Measurements from ENCODE around the gene CFL1.

CFL1 gene

GRCh38 chr11:65870706-65871681 is 13.0 kb upstream of the CFL1 start:
- DNase-seq (ENCODE audit: low read depth in 2 of 3, low spot score in 2 of 3) = no peak

- DNase-seq (ENCODE audit: low read depth in 2 of 3, low spot score in 2 of 3) = no peak
Measured at GRCh38 chr11:65870307-65870658, 12.3 kb upstream of the CFL1 start.

GRCh38 chr11:65869643-65870306 is 11.8 kb upstream of the CFL1 start:
- no peak for DNase-seq (ENCODE audit: low read depth in 2 of 3, low spot score in 2 of 3)

GRCh38 chr11:65868907-65869306 is 10.9 kb upstream of the CFL1 start:
- DNase-seq (ENCODE audit: low read depth in 2 of 3, low spot score in 2 of 3) = no peak

GRCh38 chr11:65868076-65868667 is 10.2 kb upstream of the CFL1 start:
- DNase-seq (ENCODE audit: low read depth in 2 of 3, low spot score in 2 of 3) = no peak

- no peak for DNase-seq (ENCODE audit: low read depth in 2 of 3, low spot score in 2 of 3)
Measured at GRCh38 chr11:65867284-65868071, 9.5 kb upstream of the CFL1 start.

- DNase-seq (ENCODE audit: low read depth in 2 of 3, low spot score in 2 of 3) = no peak
Measured at GRCh38 chr11:65866509-65867283, 8.7 kb upstream of the CFL1 start.

- DNase-seq (ENCODE audit: low read depth in 2 of 3, low spot score in 2 of 3) = no peak
Measured at GRCh38 chr11:65865550-65866172, 7.7 kb upstream of the CFL1 start.

- no peak for DNase-seq (ENCODE audit: low read depth in 2 of 3, low spot score in 2 of 3)
Measured at GRCh38 chr11:65864706-65865471, 6.9 kb upstream of the CFL1 start.

- no peak for DNase-seq (ENCODE audit: low read depth in 2 of 3, low spot score in 2 of 3)
Measured at GRCh38 chr11:65863889-65864705, 6.1 kb upstream of the CFL1 start.

GRCh38 chr11:65862941-65863888 is 5.2 kb upstream of the CFL1 start:
- no peak for DNase-seq (ENCODE audit: low read depth in 2 of 3, low spot score in 2 of 3)

- DNase-seq (ENCODE audit: low read depth in 2 of 3, low spot score in 2 of 3) = no peak
Measured at GRCh38 chr11:65862191-65862735, 4.3 kb upstream of the CFL1 start.

GRCh38 chr11:65861533-65862183 is 3.7 kb upstream of the CFL1 start:
- DNase-seq (ENCODE audit: low read depth in 2 of 3, low spot score in 2 of 3) = no peak

GRCh38 chr11:65861165-65861505 is 3.2 kb upstream of the CFL1 start:
- DNase-seq (ENCODE audit: low read depth in 2 of 3, low spot score in 2 of 3) = no peak

- DNase-seq (ENCODE audit: low read depth in 2 of 3, low spot score in 2 of 3) = peak; percentile 90 to 97 (median 93)
Measured at GRCh38 chr11:65860278-65861164, 2.5 kb upstream of the CFL1 start, which contains the start of gene MUS81. TSS of gene MUS81 (plus strand) at chr11:65860433. CDS start at chr11:65860754, 321 bp downstream.

Measured in activated CD8-positive, alpha-beta memory T cell treated with anti-CD3 and anti-CD28 coated beads for 48 hours (primary cell).